IPS-15b (cell line): ENCODE data around the gene DLEC1.

Experiments
- H3K27me3 ChIP-seq: one replicate; pipeline ENCODE4 v1.6.1; 2013; ENCODE audit warnings: low read length; ENCODE audit not compliant: control insufficient read depth, insufficient read depth
- H3K36me3 ChIP-seq: one replicate; pipeline ENCODE4 v1.6.1; 2013; ENCODE audit warnings: low read length; ENCODE audit not compliant: control insufficient read depth, insufficient read depth
- H3K4me1 ChIP-seq: one replicate; pipeline ENCODE4 v1.6.1; 2013; ENCODE audit warnings: mild to moderate bottlenecking, low read length; ENCODE audit not compliant: control insufficient read depth, insufficient read depth
- H3K4me3 ChIP-seq: one replicate; pipeline ENCODE4 v1.5.1; 2013; ENCODE audit warnings: low read depth, low read length
- H3K9ac ChIP-seq: one replicate; pipeline ENCODE4 v1.6.1; 2013; ENCODE audit warnings: low read depth, mild to moderate bottlenecking, low read length
- H3K9me3 ChIP-seq: one replicate; pipeline ENCODE4 v1.6.1; 2013; ENCODE audit warnings: mild to moderate bottlenecking, low read length; ENCODE audit not compliant: control insufficient read depth, insufficient read depth

DLEC1 gene

GRCh38 chr3:38111696-38112377 is 72.8 kb downstream of the DLEC1 start:
- no peak overlapping the region for H3K9ac ChIP-seq

GRCh38 chr3:38112378-38112761 is 73.4 kb downstream of the DLEC1 start:
- H3K9ac ChIP-seq = no peak overlapping the region
- H3K4me3 ChIP-seq = no peak overlapping the region
- peaks cover 6% of the 10 kb centered on the region for H3K36me3 ChIP-seq
- H3K9me3 ChIP-seq = no peaks in the 10 kb centered on the region
- no peaks in the 10 kb centered on the region for H3K27me3 ChIP-seq
- no peaks in the 10 kb centered on the region for H3K4me1 ChIP-seq

More at GRCh38 chr3:38111696-38112377, 72.8 kb downstream of the DLEC1 start:
- Histone ChIP-seq H3K27me3 (no peaks in the 10 kb centered on the region), H3K36me3 (peaks cover 6% of the 10 kb centered on the region), H3K4me3 (no peak overlapping the region), H3K9me3 (no peaks in the 10 kb centered on the region), H3K4me1 (no peaks in the 10 kb centered on the region)

GRCh38 chr3:38114052-38114874 is 75.3 kb downstream of the DLEC1 start:
- Histone ChIP-seq H3K27me3 (no peaks in the 10 kb centered on the region), H3K9me3 (no peaks in the 10 kb centered on the region), H3K4me3 (no peak overlapping the region), H3K36me3 (peaks cover 3% of the 10 kb centered on the region), H3K9ac (no peak overlapping the region), H3K4me1 (no peaks in the 10 kb centered on the region)

GRCh38 chr3:38114875-38115644 is 76.1 kb downstream of the DLEC1 start:
- Histone ChIP-seq H3K4me3 (no peak overlapping the region), H3K36me3 (peaks cover 3% of the 10 kb centered on the region), H3K27me3 (no peaks in the 10 kb centered on the region), H3K4me1 (no peaks in the 10 kb centered on the region), H3K9ac (no peak overlapping the region), H3K9me3 (no peaks in the 10 kb centered on the region)

GRCh38 chr3:38115645-38116427 is 76.8 kb downstream of the DLEC1 start:
- Histone ChIP-seq H3K9ac (no peak overlapping the region), H3K4me3 (no peak overlapping the region), H3K9me3 (no peaks in the 10 kb centered on the region), H3K4me1 (no peaks in the 10 kb centered on the region), H3K27me3 (no peaks in the 10 kb centered on the region), H3K36me3 (peaks cover 5% of the 10 kb centered on the region)

GRCh38 chr3:38116471-38117162 is 77.6 kb downstream of the DLEC1 start:
- Histone ChIP-seq H3K9ac (no peak overlapping the region), H3K27me3 (no peaks in the 10 kb centered on the region), H3K4me1 (no peaks in the 10 kb centered on the region), H3K4me3 (no peak overlapping the region), H3K36me3 (peaks cover 13% of the 10 kb centered on the region), H3K9me3 (no peaks in the 10 kb centered on the region)

GRCh38 chr3:38117163-38117716 is 78.2 kb downstream of the DLEC1 start:
- Histone ChIP-seq H3K4me1 (no peaks in the 10 kb centered on the region), H3K36me3 (peaks cover 17% of the 10 kb centered on the region), H3K27me3 (no peaks in the 10 kb centered on the region), H3K9me3 (no peaks in the 10 kb centered on the region), H3K9ac (no peak overlapping the region), H3K4me3 (no peak overlapping the region)

- H3K9me3 ChIP-seq = no peaks in the 10 kb centered on the region
- H3K4me3 ChIP-seq = no peak overlapping the region
- H3K36me3 ChIP-seq = peaks cover 20% of the 10 kb centered on the region
- H3K9ac ChIP-seq = no peak overlapping the region
- H3K4me1 ChIP-seq = no peaks in the 10 kb centered on the region
- H3K27me3 ChIP-seq = no peaks in the 10 kb centered on the region
These were observed 78.9 kb downstream of the DLEC1 start for GRCh38 chr3:38117748-38118420.

GRCh38 chr3:38118421-38119247 is 79.6 kb downstream of the DLEC1 start:
- H3K9ac ChIP-seq = no peak overlapping the region
- H3K27me3 ChIP-seq = no peaks in the 10 kb centered on the region
- no peaks in the 10 kb centered on the region for H3K9me3 ChIP-seq
- peaks cover 22% of the 10 kb centered on the region for H3K36me3 ChIP-seq
- no peaks in the 10 kb centered on the region for H3K4me1 ChIP-seq
- no peak overlapping the region for H3K4me3 ChIP-seq

- Histone ChIP-seq H3K9me3 (no peaks in the 10 kb centered on the region), H3K36me3 (peaks cover 23% of the 10 kb centered on the region), H3K9ac (no peak overlapping the region), H3K4me3 (no peak overlapping the region), H3K4me1 (no peaks in the 10 kb centered on the region), H3K27me3 (no peaks in the 10 kb centered on the region)
These were observed 80.2 kb downstream of the DLEC1 start for GRCh38 chr3:38119248-38119544.
